ENCODE measurements around the gene EPHB6.

The EPHB6 gene

DNA sequence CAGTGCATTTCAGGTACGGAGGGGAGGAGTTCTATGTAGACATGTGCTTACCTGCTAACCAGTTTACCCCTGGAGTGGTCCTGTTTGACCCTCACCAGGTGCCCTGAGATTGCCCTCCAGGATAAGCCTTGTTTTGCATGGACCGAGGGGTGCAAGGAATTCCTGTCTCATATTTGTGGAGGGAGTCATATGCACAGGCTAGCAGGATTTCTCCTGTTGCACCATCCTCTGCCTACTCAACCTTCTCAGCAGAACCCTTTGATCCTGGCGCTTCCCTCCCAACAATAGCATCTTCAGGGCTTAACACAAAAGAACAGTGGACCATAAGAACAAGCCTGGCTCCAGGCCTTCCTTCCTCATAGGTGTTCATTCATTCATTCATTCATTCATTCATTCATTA is 23.4 kb downstream of the EPHB6 start:
- no peak for DNase-seq

- no peak for DNase-seq
Observed at GRCh38 chr7:142879060-142879459, 24.2 kb downstream of the EPHB6 start.

DNA sequence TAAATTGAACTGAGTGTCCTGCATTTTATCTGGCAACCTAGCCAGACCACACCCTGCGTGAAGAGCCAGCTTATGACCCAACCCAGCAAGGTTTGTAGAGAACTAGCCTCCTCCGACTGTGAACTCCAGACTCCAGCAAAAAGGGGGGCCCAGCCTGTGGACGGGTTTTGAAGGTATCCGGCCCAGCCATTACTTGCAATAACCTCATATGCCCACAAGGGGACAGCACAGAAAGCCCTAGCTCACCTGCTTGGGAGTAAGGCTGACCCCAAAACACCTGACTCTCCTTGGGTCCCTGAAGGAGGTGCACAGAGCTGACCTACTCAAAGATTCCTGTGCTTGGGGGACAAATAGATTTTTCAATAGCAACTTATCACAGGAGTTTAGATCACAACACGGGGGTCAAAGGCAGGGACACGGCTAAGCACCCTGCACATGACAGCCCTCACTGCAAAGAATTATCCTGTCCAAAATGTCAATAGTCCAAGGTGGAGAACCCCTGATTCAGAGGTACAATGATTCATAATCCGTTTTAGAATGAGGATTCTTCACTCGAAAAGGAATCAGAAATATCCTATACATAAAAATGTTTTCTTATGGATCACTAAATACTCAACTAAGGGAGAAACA is 26.1 kb downstream of the EPHB6 start:
- DNase-seq: peak in 1 of 2 experiments; percentile 3

DNA sequence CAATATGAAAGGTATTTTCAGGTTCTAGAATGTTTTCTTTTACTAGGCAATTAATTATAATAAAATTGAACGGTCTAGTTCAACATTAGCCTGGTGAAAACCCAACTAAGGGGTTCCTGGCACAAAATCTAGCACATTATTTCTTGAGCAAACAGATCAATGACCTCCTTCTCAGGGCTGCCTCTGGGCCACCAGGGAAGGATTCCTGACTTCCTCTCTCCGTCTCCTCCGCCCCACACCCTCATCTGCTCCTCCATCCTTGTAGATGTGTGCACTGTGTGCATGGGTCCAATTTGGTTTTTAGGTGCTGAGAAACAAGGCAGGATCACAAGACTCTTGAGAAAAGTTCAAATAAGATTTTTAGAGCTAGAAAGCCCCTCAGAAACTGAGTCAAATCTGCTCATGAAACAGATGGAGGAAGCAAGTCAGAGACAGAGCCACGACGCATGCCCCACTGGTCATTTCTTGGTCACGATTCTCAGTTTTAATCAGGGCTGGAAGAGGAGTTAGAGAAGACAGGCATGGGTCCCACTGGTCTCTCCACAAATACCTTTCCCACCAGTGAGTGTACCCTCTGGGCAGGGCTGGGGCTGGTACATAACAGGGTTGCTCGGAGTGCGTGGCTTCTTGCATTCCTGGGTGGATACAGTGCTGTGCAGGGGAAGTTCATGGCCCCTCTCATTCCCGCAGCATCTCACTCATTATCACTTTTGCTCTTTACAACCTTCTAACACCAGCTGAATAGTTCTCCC is 26.9 kb downstream of the EPHB6 start:
- DNase-seq: no peak

DNA sequence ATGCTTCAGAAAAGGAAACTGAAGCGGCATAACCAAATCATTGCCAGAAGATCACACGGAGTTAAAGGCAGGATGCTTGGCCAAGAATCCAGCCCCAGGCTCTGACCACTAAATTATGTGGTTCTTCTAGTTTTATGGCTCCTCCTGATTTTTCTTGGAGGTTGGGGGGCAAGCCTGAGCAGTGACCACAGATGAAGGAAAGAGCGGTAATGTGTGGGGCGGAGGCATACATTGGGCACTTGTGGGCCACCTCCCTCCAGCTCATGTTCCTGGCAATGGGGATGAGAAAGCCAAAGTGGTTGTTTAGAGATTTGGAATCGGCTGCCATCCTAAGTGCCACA is 27.4 kb downstream of the EPHB6 start:
- DNase-seq: no peak

- no peak for DNase-seq
Observed at GRCh38 chr7:142883145-142883544, 28.3 kb downstream of the EPHB6 start.

DNA sequence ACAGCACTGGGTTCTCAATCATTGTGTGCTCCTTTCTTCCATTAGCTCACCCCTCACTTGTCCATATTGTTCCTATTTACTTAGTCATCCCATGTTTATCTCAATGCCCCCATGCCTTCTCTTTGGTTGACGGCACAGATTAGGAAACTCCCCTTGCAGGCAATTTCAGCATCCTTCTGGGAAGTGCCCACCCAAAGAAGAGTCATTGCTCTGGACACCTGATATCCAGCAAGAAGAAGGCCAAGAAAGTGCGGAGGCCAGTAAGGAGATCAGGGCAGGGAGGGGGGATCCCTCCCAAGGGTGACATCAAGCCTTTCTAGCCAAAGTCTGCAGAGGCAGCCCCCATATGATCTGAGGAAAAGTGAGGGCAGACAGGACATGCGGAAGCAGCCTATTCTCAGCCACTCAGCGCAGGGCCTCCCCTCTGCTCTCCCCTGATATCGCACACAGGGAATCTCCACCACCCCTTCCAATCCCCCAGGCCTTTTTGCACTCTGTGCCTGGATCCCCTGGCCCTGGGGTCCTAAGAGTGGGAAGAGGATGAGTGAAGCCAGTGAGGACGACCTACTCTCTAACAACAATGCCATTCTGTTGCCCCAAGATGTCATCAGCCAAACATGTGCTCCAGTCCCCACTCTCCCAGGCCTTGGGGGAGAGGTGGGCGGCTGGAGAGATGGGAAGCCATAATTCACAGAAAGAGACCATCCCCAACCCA is 28.9 kb downstream of the EPHB6 start:
- no peak for DNase-seq

DNA sequence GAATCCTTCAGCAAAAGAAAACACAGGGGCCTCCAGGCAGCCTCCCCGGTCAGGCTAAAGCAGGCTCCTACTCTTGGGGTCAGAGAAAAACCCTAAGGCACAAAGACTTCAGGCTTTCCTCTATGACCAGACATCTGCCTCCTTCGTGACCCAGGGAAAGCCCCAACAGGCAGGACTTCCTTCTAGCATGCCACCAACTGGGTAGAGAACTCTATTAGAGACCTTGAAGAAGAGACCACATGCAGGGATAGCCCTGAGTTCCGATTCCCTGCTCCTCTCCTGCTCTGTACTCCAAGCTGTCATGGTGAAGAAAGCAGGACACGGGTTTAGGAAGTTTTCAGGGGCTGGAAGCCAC is 29.4 kb downstream of the EPHB6 start:
- DNase-seq: no peak

DNA sequence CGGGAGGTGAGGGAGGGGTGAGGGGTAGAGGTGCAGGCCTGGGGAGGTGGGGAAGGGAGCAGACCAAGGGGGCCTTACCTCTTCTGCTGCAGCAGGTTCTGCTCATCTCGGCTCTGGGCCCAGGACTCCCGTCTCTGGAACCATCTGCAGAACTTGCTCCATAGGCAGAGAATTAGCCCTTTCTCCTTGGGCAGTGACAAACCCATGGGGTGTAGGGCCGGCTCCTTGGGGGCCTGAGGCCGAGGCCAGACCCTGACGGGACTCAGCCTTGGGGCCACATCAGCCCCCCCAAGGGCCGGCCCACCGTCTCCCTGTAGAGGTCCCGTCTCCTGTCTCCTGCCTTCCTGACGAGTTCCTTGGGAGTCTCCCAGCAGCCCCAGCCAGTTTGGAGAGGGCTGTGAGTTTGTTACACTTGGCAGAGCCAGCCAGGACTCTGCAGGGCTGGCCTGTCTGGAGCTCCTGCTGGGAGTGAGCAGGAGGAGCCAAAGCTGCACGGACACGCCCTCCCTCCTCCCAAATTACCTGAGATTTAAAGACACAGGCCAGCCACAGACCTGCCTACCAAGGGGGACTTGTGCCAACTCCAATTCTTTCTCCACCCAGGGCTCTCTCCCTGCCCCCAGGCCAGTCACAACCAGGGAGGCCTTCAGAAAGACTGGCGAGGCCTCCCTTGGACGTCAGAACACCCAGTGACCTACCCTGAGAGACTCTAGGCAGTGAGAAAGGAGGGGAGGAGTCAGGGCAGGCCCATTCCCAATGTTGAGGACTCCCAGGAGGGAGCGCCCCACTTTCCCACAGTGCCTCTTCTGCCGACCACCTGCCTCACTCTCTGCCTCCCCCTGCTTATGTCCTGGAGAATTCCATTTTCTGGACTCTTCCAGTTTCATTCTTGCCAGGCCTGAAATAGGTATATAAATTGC is 30.7 kb downstream of the EPHB6 start, which contains the start of gene TRPV6:
Gene TRPV6, minus strand, starts transcription at position 435 of the 920 bp plus-strand sequence.
- peak in 1 of 2 experiments; percentile 2 for DNase-seq

GRCh38 chr7:142886866-142887265 is 32.0 kb downstream of the EPHB6 start:
- DNase-seq: no peak

DNA sequence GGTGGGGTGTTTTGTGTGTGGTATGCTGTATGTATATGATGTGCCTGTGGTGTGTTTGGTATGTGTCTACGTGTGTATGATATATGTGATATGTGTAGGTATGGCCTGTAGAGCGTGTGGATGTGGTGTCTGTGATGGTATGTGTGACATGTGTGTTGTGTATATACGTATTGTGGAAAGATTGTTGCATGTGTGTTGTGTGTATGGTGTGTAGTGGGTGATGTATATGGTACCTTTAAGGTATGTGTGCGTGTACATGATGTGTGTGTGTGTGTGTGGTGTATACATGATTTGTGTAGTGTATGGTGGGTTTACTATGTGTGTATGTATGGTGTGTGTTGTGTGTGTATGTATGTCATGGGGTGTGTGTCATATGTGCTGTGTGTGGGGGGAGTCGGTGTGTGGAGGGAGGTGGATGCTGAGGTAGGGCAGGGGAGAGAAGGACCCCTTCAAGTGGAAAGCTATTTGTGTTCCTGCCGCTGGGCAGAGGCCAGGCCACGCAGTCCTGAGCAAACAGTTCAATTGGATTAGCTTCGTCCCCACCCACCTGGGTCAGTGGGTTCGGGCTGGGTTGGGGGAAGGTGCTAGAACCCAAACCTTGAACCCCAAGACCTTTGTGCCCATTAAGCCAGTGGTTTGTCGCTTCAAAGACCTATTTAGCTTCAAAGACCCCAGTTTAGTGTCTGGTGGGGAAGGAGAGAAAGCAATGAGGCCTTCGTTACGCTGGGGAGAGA is 32.6 kb downstream of the EPHB6 start:
- DNase-seq: no peak

- no peak for DNase-seq
Observed at GRCh38 chr7:142889816-142890215, 34.9 kb downstream of the EPHB6 start.

GRCh38 chr7:142890874-142891485 is 36.1 kb downstream of the EPHB6 start:
- DNase-seq: no peak

DNA sequence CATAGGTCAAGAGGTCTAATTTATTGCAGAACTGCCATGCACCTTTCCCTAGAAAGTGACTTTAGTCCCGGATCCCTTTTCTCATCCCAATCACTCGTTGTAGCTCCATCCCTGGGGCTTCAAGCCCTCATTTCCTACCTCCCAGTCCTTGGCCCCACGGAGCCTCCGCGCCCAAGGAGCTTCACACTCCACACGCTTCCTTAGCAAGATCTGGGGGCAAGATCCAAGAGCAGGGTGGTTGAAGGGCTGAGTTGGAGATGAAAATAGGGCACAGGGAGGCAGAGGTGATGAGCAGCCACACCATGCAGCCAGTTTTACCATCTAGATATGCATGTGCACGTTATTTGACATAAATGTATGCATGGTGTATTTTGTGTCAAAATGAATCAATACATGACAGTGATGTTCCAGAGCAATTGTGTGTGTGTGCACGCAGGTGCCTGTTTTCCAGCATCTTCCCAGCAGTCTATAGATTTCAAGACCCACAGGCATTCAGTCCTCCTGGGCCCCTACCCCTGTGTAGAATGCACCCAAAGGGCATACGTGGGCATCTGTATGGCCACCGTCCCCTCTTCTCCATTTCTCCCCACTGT is 36.7 kb downstream of the EPHB6 start:
- no peak for DNase-seq

DNA sequence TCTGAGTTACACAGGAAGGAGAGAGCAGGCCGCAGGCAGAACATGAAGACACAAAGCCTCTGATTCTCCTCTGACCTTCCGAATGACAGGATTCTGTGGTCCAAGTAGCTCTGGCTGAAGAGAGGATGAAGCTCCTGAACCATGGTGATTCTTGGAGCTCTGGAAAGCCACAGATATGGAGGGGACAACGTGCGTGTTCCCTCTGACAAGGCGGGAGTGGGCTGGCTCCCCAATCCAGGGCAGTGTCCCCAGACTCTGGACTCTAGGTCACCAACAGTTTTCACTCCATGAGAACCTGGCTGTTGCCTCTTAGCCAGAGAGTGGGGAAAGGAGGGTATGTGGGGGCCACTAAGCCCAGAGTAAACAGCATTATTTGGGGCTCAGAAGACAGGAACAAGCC is 38.1 kb downstream of the EPHB6 start:
- DNase-seq: no peak

- DNase-seq: no peak
Observed at GRCh38 chr7:142894112-142894984, 39.5 kb downstream of the EPHB6 start.

GRCh38 chr7:142894985-142895593 is 40.2 kb downstream of the EPHB6 start:
- DNase-seq: no peak

- DNase-seq: no peak
Observed at GRCh38 chr7:142896151-142896550, 41.3 kb downstream of the EPHB6 start.

GRCh38 chr7:142896741-142897379 is 42.0 kb downstream of the EPHB6 start:
- no peak for DNase-seq

All from NCI-H524 (cell line).